Measurements from ENCODE around the gene SF3B5.

DNA sequence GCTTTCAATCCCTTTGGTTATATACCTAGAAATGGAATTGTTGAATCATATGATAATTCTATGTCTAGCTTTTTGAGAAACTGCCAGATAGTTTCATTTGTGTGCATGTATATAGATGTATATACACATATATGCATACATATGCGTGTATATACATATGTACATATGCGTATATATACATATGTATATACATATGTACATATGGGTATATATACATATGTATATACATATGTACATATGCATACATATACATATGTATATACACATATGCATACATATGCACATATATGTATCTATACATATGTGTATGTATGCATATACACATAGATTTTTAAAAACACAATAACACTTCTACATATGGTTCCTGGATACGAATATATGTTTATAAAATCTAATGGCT is 8.4 kb downstream of the SF3B5 start:
- TF ChIP-seq, protein P1, sequence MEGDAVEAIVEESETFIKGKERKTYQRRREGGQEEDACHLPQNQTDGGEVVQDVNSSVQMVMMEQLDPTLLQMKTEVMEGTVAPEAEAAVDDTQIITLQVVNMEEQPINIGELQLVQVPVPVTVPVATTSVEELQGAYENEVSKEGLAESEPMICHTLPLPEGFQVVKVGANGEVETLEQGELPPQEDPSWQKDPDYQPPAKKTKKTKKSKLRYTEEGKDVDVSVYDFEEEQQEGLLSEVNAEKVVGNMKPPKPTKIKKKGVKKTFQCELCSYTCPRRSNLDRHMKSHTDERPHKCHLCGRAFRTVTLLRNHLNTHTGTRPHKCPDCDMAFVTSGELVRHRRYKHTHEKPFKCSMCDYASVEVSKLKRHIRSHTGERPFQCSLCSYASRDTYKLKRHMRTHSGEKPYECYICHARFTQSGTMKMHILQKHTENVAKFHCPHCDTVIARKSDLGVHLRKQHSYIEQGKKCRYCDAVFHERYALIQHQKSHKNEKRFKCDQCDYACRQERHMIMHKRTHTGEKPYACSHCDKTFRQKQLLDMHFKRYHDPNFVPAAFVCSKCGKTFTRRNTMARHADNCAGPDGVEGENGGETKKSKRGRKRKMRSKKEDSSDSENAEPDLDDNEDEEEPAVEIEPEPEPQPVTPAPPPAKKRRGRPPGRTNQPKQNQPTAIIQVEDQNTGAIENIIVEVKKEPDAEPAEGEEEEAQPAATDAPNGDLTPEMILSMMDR (conservative IDR thresholded peaks at IDR 0.05 in 1 of 2, IDR thresholded peaks at IDR 0.05 in 1 of 2; ENCODE audit: extremely low read depth in 1 of 2, insufficient read depth in 1 of 2, low read depth in 1 of 2, low read length in 2 of 2), result no peak
- no peak for TF ChIP-seq EZH2 (IDR thresholded peaks at IDR 0.05; ENCODE audit: borderline replicate concordance, low read length)

Measured in mammary epithelial cell (primary cell).